ENCODE data around the gene DNAJC6.
A peak's percentile ranks its signal among the peaks of the same experiment; 100 is the strongest.
"Not testable (repeated sequence)": the region's sequence is repeated elsewhere in the genome, so short reads cannot be mapped to it uniquely, and the experiment has no call there.

Gene DNAJC6

GRCh38 chr1:65309304-65310077 is at the start of gene DNAJC6:
TSS of gene DNAJC6 (plus strand) at chr1:65309543. CDS start at chr1:65309746, 203 bp downstream.
- peak; percentile 14 for DNase-seq

DNA sequence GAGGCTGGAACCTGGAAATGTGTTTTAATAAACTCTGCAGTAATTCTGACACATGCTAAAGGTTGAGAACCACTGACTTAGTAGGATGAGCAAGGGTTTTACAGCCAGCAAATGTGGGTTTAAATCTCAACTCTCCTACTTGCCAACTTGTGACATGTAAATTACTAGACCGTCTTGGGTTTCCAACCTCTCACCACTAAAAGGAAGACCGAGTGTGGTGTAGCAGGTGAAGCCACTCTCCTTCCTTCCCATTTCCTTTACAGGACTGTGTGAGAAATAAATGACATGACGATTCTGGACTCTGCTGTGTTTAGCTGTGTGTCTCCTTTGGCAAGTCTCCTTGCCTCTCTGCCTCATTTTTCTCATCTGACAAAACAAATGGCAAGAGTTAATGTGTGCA is 49.5 kb upstream of the DNAJC6 start:
- no peak for DNase-seq

- no peak for DNase-seq
Measured at GRCh38 chr1:65260851-65261473, 48.4 kb upstream of the DNAJC6 start.

GRCh38 chr1:65263286-65263685 is 46.1 kb upstream of the DNAJC6 start:
- DNase-seq = no peak

DNA sequence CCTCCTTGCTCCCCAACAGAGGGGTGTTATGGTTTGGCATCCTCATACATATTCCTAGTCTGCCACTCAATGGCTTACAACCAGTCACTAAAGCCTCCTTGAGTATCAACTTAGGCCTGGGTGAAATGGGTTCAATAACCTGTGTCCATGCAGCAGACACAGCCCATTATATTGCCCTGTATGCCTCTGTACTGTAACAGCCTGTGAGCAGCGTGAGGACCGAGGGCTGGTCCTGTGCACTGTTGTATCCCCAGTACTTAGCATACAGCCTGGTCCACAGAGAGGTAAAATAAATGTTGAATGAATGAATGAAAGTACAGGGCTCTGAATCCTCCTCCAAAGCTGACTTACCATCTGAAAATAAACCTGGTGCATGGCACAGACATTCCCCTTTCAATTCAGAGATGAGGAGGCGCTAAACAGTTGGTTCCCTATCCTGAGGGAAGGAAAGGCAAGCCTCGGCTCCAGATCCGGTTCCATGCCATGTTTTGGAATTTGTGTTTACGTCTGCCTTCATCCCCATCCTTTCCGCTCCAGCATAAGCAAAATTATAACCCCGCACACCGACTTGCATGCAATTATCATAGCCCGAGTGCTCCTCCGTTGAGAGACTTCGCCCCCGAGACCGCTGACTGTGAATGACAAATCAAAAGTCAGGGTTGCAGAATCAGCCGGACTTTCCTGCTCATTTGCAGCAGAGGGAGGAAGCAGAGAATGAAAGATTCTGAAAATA is 45.0 kb upstream of the DNAJC6 start:
- DNase-seq = no peak

GRCh38 chr1:65265296-65265650 is 44.1 kb upstream of the DNAJC6 start:
- DNase-seq = no peak

GRCh38 chr1:65265651-65266351 is 43.5 kb upstream of the DNAJC6 start:
- peak; percentile 40 for DNase-seq

GRCh38 chr1:65266476-65266875 is 42.9 kb upstream of the DNAJC6 start:
- DNase-seq = no peak

- DNase-seq = no peak
Measured at GRCh38 chr1:65267271-65267670, 42.1 kb upstream of the DNAJC6 start.

DNA sequence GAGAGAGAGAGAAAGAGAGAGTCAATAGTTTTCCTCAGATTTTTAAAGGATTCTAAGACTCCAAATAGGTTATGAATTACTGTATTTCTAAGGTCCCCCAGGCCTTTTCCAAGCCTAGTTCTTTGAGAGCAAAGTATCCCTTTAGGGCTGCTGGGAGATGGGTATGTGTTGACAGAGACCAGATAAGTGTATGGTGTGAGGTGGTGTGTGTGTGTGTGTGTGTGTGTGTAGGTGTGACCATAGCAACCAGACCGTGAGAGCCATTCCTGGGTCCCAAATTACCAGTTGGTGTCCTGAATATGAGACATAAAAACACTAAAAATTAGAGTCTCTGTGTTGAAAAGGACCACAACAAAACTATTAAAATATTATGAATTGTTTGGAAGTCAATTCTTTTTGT is 41.7 kb upstream of the DNAJC6 start:
- DNase-seq = no peak

DNA sequence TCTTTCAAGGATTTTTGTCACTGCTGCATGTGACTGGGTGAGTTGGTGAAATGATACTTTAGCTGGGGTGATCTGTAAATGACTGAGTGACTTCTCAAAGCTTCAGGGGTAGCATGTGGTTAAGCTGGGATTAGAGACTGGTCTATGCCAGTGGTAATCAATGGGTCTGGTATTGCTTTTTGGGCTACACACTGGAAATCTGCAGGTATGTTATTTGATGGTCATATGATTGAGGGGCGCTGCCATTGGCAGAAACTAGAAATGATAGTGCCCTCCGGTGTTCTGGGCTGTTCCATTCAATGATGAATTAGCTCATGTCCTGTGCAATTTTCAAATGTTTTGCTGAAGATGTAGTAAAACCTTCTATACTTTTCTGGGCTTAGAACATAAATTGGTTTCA is 39.7 kb upstream of the DNAJC6 start:
- no peak for DNase-seq

DNA sequence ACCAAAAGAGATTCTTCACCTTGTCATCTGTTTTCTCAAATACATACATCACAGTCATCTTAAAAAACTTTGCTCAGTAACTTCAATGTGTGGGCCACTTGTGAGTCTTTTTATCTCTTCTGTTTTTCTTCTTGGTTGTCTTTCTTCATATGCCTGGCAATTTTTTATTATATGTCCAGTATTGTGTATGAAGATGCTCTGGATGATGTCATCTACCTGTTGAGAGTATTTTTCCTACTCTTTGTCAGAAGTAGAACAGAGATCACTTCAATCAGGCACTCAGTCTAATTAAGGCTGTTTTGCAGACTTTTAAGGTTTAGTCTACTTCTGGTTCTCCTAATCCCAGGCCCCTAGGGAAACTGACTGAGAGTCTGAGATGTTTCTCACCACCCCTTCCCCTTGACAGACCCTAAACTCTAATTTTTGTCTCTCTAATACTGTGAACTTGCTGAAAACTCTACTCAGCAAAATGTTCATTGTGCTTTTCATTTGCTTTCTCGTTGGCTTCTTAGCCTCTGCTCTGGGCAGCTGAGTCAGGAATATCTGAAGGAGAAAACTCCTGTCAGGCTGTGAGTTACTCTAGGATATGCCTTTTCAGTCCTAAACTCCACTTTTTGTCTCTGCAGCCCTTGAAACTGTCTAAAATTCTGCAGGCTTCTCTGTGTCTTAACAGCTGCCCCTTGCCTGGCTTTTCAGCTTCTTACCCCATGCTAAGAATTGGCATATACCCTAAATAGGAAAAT is 33.0 kb upstream of the DNAJC6 start:
- no peak for DNase-seq

GRCh38 chr1:65277605-65278347 is 31.6 kb upstream of the DNAJC6 start:
- DNase-seq = no peak

DNA sequence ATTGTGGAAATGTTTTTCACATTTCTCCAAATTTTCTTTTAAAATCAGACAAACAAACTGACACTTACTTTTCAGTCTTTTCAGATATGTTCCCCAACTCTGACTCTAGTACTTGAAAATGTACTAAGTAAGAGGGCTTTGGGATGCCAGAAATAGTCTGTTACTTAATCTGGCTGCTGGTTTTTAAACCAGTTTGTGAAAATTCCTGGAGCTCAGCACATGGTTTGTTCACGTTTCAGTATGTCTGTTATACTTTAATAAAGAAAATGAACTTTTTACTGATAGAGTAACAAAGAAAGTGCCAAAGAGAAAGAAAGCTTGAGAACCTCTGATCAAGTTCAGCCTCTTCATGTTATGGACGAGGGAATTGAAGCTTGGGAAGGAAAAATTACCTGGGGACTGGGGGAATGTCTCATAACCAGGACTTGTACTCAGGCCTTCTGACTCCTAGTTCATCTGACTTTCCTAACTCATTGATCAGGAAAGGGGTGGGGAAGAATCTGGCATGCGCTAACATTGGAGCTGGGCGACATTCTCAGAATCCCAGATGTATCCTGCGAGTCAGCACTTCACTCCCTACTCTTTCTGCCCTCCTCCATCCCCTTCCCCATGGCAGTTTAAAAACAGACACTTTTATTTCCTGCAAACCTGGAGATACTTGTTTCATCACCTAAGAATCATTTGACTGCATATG is 30.8 kb upstream of the DNAJC6 start:
- no peak for DNase-seq

- no peak for DNase-seq
Measured at GRCh38 chr1:65279070-65279779, 30.1 kb upstream of the DNAJC6 start.

DNA sequence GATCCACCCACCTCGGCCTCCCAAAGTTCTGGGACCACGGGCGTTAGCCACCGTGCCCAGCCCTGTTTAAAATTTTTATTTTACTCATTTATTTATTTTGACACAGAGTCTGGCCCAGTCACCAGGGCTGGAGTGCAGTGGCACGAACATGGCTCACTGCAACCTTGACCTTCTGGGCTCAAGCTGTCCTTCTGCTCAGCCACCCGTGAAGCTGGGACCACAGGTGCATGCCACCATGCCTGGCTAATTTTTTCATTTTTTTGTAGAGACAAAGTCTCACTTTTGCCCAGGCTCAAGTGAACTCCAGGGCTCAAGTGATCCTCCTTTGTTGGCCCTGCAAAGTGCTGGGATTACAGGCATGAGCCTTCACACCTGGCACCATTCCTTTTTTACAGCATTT is 27.5 kb upstream of the DNAJC6 start:
- no peak for DNase-seq

- DNase-seq = no peak
Measured at GRCh38 chr1:65284229-65284628, 25.1 kb upstream of the DNAJC6 start.

DNA sequence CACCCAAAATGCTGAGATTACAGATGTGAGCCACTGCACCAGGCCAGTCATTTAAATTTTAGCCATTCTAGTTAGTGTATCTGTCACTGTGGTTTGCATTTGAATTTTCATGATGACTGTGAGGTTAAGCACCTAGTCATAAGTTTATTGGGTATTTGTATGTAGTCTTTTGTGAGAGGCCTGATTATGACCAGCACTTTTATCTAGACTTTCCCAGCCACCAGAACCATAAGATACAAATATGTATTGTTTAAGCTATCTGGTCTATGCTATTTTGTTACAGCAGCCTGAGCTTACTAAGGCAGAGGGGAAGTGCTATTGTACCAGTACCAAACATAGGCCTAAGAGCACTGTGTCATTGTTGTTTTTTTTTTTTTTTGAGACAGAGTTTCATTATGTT is 19.9 kb upstream of the DNAJC6 start:
- no peak for DNase-seq

DNA sequence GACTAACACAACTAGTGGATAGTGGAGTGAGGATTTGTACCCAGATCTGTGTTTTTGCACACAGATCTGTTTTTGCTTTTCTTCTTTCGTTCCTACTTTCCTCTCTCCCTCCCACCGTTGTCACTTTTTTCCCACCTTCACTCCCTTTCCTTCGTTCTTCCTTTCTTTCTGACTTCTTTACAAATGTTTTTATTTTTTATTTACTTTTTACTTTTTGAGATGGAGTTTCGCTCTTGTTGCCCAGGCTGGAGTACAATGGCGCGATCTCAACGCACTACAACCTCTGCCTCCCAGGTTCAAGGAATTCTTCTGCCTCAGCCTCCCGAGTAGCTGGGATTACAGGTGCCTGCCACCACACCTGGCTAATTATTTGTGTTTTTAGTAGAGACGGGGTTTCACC is 17.5 kb upstream of the DNAJC6 start:
- DNase-seq = not testable (repeated sequence)

GRCh38 chr1:65292861-65293593 is 16.3 kb upstream of the DNAJC6 start:
- DNase-seq = no peak
